Skin epidermis (tissue), 12 donors: Measurements from ENCODE around the gene POU3F3.

Source experiments
- H3K27ac ChIP-seq, 21 experiments: fragments of 200-600 bp; sonication (generic) in 11 of 21; one replicate each; pipeline ENCODE4 v1.5.0; 2020; ENCODE audit warnings: mild to moderate bottlenecking in 3 of 21, inconsistent platforms in 2 of 21, moderate library complexity in 2 of 21
- H3K4me3 ChIP-seq, 7 experiments: fragments of 200-600 bp; sonication (generic) in 2 of 7; one replicate each; pipeline ENCODE4 v1.5.0; 2020; ENCODE audit warnings: inconsistent platforms in 2 of 7, mild to moderate bottlenecking in 2 of 7, moderate library complexity in 1 of 7

The POU3F3 gene

DNA sequence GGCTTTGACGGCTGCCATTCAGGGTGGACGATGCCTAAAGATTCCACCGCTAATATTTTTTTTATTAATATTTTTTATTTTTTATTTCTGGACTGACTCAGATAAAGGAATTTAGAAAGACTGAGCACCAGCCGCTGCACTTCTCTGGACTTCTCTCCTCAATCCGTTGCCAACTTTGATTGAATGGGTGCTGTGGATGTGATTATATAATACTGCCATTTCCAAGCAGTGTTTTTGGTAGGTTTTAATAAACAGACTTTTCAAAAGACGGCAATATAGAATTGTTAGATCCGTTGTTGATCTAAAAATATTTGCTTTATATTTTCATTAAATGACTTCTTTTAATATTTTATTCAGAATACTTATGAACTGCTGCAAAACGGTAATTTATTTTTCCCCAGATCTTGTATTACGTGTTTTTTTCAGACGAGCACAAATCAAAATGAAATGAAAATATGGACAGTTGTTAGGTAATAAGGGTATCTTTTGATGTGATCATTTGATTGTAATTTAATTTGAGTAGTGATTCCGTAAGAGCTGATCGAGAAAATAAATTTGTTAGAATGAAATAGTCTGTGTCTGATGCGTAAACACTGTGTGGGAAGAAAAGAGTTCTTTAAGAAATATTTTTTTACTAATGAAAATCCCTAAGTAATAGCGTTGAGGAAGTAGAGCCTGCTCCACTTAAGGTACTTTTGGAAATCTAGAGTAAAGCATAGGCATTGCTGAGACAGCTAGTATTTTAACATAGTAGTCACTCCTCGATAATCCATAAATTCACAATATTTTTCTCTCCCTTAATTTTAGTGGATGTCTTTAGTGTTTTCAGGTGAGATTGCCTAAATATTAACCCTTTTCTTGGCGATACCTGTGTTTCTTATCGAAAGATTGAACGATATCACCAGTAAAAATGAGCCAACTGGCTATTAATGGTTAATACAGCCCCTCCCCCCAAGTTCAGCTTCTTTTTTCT lies 4.4 kb downstream of the POU3F3 start:
- peak overlapping the region in 1 of 7 experiments; percentile 30 for H3K4me3 ChIP-seq
- peak overlapping the region in 2 of 21 experiments; percentile 46 to 55 for H3K27ac ChIP-seq

DNA sequence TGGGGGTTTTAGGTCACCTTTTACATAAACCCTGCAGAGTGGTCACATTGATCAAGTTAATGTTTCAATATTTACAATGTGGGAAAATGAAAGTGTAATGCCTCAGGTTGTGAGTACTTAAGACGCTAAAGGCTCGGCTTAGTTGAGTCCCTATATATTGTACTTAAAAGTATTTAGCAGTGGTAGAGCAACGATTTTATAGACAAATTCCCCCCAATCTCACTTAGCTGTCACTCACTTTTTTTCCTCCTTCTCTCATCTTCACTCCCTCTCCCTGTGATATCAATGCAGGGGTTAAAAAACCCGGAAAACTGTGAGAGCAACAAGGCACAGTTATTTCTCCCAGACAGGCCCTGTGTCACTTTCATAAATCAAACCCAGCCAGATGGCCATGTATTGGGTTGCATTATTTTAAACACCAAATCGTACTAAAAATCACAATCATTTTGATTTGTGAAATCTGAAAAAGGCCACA lies 5.4 kb downstream of the POU3F3 start:
- H3K27ac ChIP-seq = no peak overlapping the region
- no peak overlapping the region for H3K4me3 ChIP-seq

DNA sequence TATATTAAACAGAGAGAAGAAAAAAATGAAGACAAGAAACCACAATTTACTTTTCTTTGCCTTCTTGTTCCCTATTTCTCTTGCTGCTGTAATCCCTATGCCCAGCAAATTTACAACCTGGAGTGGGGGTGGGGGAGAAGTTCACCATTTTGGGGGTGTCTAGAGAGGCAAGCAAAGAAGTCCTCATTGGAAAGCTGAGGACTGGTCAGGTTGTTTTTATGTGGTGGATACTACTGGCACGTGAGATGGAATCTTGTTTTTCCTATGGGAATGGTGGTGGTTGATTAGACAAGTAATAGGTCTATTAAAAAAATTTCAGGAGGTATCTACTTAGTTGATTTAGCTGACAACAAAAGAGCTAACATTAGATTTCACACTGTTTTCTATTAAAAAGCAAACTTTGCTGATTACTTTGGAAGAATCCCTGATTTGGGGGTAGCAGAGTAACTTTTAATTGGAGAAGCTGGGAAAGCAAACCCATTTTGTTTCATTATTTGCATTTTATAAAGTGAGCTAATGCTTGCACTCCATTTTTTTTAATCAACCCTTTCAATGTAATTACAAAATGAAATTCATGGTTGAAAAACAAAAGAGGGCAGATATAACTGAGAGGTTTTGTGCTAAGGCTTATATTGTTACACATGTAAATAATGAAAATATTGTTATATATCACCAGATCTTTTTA lies 6.0 kb downstream of the POU3F3 start:
- Histone ChIP-seq H3K27ac (no peak overlapping the region), H3K4me3 (no peak overlapping the region)

DNA sequence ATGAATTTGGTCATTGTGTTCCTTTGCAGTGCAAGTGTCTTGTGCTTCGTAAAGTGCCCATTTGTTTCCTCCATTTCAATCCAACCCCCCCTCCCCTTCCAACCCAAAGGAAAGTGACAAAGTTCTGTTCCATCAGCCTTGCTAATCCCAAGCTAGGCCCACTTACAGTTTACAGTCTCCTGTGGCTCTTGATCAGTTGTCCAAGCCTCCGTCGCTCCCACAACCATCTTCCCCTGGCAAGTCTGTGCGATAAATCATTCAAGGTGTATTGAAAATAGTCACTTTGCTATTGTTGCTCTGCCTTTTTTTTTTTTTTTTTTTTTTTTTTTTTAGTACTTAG lies 6.5 kb downstream of the POU3F3 start:
- Histone ChIP-seq H3K4me3 (no peak overlapping the region), H3K27ac (no peak overlapping the region)

DNA sequence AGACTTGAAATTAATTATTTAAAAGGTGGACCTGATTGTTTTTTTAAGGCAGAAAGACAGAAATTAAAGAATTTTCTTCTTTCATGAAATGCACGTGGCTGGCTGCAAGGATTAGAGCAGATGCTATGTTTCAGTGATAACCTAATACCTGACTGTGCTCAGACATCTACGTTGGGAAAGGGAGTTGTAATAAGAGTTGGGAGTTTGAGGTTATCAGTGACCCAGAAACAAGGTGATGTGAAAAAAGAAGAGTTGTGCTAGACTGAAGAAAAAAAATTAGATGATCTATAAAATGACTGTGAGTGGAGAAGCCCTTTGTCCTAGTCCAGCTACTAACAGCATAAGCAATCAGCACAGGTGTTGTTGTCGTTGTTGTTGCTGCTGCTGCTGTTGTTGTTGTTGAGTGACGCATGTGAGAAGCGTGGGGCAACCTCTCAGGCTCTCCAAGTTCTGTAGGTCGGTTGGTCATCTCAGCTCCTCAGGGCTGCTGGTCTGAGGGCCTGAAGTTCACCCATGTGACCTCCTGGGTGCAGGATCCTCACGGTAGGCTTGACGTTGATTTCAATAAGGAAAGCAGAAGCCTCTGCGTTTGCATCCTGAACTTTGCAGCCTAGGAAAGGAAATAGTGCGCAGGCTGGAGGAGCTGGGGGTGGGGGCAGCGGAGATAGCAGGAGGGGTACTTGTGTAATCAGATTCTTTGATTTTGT lies 7.6 kb downstream of the POU3F3 start:
- Histone ChIP-seq H3K27ac (no peak overlapping the region), H3K4me3 (peak overlapping the region in 1 of 7 experiments; percentile 25)

DNA sequence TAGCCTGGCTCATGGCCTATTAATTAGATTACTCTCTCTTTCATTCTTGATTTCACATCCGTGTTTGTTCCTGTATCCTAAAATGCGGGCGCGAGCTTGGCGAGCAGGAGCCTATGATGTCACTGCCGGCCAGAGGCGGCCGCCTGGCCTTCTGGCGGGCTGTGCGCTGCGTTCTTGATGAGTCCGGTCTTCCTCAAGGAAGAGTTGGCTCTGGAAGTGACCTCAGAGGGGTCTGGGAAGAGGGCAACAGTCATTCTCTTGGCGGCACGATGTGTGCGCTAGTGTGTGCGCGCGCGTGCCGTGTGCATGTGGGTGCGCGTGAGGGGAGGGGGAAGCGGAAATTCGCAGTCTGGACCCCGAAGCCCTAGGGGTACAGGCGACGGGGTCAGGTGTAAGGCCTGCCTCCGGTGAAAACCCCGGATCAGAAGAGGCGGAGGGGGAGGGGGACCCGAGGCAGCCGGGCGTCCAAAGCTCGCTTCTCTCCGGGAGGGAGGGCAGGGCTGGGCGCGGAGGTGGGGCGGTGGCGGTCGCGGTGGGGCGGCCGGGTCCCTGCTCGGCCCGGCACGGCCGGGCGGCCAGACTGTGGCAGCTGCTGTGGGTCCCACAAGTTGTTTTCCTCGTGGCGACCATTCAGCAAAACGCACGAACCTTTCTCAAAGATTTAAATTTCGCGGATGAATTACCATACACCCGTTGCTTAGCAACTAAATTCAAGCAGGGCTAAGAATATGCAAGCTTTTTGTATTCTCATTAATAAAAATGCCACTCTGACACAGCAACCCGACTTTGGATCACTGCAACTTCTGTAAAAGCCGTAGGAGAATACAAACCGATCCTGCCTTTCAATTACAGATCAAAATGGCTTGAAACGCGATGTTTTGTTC lies 8.4 kb downstream of the POU3F3 start:
- Histone ChIP-seq H3K27ac (peak overlapping the region in 2 of 21 experiments; percentile 24 to 30), H3K4me3 (peak overlapping the region in 1 of 7 experiments; percentile 25)

DNA sequence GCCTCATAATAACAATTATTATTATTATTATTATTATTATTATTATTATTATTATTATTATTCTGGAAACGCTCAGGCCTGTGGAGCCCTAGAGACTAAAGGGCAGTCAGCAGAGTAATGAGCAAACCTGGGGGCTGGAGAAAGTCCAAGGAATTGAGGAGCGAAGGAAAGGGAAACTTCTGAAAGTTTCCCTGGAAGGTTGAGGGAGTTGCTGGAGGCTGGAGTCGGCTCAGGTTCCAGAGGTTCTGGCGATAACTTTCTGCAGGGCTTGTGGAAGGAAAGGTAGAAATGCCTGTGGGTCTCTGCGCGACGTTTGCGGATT lies 9.2 kb downstream of the POU3F3 start:
- peak overlapping the region in 1 of 21 experiments; percentile 6 for H3K27ac ChIP-seq
- no peak overlapping the region for H3K4me3 ChIP-seq

DNA sequence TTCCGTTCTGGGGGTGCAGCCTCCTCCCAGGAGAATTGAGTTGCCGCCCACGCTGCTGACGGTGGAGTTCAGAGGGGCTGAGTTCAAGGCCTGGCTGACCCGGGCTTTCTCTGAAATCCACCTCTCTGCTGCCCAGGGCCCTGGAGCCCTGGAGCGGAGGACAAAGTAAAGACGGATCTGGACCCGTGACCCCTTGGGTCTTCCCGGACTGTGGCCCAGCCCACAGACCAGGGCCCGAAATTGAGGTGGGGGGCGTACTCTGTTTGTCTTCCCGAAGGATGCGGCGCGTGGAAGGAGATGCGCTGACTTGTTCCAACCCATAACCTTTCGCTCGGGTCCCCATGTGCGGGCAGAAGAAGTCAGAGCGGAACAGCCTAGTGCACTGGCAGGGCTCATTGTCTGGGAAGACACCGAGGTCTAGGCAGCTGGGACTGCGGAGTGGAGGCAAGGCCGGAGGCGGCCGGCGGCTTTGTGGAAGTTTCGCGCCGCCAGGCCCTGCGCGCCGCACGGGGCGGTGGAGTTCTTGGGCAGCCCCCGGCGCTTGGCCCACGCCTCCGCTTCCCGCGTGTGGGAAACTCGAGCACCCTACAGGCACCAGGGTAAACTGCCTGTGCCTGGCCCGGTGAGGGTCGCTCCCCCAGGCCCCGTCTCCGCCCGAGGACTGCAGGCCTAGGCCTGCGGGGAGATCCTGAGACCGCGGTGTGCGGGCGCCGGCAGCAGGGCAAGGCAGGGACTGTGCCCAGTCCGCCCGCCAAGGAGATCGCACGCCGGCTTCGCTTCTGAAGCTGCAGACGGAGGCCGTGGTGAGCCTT lies 9.8 kb downstream of the POU3F3 start:
- peak overlapping the region in 2 of 21 experiments; percentile 6 to 12 for H3K27ac ChIP-seq
- no peak overlapping the region for H3K4me3 ChIP-seq

DNA sequence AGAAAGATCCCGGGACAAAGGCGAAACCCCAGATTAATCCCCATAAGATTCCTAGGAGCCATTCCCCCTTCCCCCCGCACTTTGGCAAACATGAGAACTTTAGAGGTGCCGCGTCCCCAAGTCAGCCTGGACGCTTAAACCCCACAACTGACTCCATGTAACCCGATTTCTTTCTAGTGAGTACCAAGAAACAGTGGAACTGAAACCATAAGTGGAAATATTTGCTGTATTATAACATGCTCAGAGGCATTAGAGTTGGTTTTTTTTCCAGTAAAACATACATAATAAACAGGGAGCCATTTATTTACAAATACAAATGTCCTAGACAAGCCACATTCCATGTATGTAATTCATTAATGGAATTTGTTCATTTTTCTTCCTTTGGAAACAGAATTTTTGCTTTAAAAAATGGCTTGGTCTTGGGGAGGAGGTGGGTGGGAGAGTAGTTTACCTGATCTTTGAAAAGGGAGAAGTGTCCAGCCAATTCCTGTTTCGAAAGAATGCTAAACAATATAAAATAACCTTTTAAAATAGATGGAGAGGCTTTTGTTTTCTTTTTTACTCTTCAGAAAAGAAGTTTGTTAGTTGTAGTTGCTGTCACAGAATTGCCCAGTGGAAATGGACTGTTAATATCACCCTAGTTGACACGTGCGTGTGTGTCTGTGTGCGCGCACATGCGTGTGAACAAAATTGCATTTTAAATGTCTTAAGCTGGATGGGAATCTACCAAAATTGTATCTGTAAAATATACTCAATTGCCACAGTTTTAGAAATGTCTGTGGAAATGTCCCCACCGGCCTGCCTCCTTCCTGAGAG lies 10.6 kb downstream of the POU3F3 start:
- H3K4me3 ChIP-seq = no peak overlapping the region
- H3K27ac ChIP-seq = peak overlapping the region in 1 of 21 experiments; percentile 12

DNA sequence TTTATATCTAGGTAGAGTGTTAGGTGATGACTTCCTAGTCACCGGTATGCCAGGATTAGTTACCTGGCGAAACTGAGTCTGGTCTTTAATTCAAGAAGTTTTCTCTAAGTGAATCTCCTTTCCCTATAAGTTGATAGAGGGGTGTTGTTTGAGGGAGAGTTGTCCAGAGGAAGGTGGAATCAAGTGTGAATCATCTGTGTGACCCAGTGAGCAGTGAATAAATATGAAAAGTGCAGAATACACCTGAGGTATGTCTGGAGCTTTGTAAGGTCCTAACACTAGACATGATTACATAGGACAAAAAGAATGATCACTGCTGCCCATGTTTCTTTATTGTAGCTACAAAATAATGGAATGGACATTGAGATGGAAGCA lies 11.2 kb downstream of the POU3F3 start:
- Histone ChIP-seq H3K27ac (no peak overlapping the region), H3K4me3 (no peak overlapping the region)

DNA sequence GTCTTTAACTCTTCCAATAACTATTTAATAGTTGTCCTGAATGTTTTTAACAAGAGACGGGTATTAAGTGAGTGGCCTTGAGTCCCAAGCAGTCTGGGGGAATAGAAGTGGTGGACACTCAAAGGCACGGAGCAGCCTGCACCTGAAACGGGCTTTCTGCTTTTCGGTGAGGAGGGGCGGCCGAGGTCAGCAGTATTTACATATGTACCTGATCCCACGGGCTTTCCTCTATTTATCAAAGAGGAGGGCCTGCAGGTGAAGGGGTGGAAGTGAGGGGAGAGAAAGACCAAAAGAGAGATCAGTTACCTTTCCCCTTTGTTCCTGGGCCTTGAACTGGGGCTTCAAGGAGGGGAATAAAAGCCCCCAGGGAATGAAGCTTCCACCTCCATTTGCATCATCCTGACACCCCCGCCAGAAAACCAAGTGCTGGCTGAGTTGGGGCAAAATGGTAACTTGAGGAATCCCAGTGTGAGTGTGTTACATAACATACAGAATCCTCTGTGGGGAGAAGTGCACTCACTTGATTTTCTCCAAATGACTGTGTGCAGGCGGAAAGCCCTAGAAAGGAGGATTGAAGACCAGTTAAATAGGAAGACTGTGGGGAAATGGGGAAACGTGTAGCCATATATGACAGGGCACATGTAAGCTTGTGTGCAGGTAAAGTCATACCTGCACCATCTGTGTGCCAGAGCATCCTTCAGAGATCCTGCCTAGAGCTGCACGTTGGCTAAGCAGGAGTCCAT lies 12.4 kb downstream of the POU3F3 start:
- no peak overlapping the region for H3K4me3 ChIP-seq
- H3K27ac ChIP-seq = no peak overlapping the region

DNA sequence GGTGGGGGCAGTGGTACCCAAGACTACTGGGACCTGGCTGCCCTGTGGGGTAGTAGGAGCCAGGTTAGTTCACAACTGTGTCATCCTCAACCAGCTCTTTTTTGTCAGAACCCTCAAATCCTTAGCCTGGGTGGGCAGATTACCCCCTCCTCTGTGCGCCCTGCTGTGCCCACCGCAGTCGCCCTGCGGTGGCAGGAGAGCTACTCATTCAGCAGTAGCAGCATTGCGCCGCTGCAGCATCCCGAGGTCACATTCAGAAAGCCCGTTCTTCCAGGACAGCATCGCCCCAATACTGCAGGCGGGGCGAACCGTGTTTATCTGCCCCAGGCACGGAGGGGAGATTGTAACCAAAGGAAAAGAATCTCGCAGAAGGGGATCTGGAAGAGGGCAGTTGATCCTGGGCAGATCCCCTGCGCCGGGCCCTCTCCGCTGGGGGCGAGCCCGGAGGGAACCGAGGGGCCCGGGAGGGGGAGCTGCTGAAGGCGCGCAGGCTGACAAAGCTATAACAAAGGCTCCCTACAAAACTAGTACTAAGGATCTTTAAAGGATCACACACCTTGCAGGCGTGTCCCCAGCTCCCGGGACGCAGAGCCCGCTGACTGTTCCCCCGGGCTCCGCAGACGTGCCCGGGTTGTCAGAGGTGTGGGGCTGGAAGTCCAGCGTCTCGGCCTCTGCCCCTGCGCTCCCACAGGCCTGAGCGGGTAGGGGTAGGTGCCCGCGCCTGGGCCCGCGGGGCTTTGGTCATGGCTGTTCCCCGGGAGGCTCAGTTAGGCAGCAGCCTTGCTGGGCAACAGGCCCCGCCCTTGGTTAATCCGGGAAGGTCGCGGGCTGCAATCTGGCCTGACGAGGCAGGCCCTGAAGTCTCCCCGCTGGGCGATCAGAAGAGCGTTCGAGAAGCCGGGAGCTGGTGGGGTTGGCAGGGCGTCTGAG lies 13.2 kb downstream of the POU3F3 start:
- no peak overlapping the region for H3K27ac ChIP-seq
- H3K4me3 ChIP-seq = no peak overlapping the region

DNA sequence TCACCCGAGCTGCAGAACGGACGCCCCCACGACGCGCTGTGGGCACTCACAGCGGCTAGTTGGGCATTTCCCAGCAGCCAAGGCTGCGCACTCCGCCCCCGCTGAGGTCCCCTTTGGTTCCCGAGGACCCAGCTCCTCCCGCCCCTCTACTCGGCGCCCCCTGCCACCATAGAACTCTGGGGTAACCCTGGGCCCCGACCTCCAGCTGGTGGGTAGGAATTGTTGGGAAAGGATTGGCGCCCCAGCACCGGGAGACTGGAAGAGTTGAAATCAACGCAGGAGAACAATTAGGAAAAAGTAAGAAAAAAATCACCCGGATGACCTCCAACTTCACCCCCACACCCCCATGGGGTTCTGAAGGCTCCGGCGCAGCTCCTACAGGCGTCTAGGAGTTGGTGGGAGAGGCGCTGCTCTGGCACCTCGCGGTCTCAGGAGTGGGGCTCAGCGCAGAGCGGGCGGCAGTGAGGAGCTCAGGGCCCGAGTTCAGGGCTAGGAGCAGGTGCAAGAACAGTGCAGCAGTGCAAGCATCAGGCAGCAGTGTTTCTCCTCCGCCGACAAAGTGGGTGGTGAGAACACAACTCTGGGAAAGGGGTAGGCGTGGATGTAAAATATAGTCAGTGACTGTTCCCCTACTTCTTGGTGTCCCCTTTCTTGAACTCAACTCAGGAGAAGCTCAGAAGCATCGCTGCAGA lies 14.0 kb downstream of the POU3F3 start:
- H3K27ac ChIP-seq = no peak overlapping the region

DNA sequence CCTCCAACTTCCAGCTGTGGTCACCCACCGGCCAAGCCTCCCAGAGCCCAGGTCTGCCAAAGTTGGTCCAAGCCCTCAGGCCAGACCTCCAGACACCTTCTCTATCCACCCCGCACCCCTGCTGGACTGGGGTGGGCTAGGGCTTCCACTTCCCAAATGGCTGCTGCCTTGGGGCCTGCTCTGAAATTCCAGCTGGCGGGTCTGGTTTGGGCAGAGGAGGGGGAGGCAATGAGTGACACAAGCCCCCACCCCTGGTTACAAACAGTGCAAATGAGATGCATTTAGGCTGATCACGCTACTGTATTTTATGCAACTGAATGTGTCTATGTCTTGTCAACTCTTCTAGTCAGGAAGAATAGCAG lies 14.6 kb downstream of the POU3F3 start:
- H3K27ac ChIP-seq = no peak overlapping the region
- no peak overlapping the region for H3K4me3 ChIP-seq

More for the DNA sequence above, 14.0 kb downstream of the POU3F3 start:
- no peak overlapping the region for H3K4me3 ChIP-seq

DNA sequence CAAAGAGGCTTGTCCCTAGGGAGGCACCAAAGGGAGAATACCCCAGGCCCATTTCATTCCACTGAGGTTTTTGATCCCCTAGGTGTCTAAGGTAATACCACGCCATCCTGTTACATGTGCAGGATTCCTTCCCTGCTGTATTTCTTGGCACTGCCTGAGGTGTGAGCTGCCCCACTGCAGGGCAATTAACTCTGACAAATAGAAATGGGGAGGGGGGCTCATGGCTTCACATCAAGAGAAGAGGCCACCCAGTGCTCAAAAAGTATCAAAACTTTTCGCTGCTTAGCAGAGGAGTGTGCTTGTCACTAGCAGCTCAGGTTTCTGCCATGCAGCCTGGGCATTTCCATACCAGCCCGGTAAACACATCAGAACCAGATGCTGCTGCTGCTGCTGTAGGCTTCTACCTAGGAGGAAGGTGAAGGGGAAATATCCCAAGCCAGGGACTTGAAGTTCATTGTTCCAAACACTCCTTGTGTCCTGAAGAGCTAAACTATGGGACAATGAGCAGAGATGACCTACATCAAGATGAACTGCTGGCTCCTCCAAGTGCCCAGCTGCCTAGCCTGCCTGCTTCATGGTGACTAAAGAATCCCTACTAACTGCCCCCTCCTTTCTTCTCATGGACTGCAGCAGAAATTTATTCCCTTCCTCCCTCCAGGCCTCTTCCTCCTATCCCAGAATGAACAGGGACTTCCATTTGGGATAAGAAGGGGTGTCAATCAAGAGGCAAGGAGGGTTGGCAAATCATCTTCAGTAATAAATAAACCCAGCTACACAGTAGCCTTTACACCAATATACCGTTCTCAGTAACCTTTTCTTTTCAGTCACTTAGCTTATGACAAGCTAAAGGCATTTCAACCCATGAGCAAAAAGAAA lies 16.4 kb downstream of the POU3F3 start:
- no peak overlapping the region for H3K4me3 ChIP-seq
- H3K27ac ChIP-seq = no peak overlapping the region
